Tibial nerve (tissue), 4 donors: ENCODE measurements around the gene CD83. TPM values are rescaled to one million over a fixed set of nuclear protein-coding genes. Genes with fewer than 3 reads are reported as not detected.
"Not testable (repeated sequence)": the region's sequence is repeated elsewhere in the genome, so short reads cannot be mapped to it uniquely, and the experiment has no call there.

Experiments used
- DNase-seq, 2 donors: peaks; one replicate each; pipeline ENCODE4 v3.0.0-alpha.2; 2019; ENCODE audit warnings: low spot score in 2 of 2
- H3K27ac ChIP-seq, 4 donors: fragments of 200-600 bp; sonication (generic) in 3 of 4; one replicate each; pipeline ENCODE4 v1.5.1; 2017 to 2019; ENCODE audit warnings: mild to moderate bottlenecking in 1 of 4
- H3K27me3 ChIP-seq, 2 donors: fragments of 200-600 bp; sonication (generic) in 1 of 2; one replicate each; pipeline versions ENCODE4 v1.5.1 to v1.6.0; 2017 to 2019
- H3K36me3 ChIP-seq, 3 donors: fragments of 200-600 bp; sonication (generic); one replicate each; pipeline ENCODE4 v1.5.1; 2018 to 2019
- H3K4me1 ChIP-seq, 4 donors: fragments of 200-600 bp; sonication (generic) in 3 of 4; one replicate each; pipeline ENCODE4 v1.5.1; 2017 to 2019
- H3K4me3 ChIP-seq, 4 donors: fragments of 200-600 bp; sonication (generic) in 3 of 4; one replicate each; pipeline ENCODE4 v1.5.1; 2017 to 2019; ENCODE audit warnings: mild to moderate bottlenecking in 1 of 4, moderate library complexity in 1 of 4
- H3K9me3 ChIP-seq, 4 donors: fragments of 200-600 bp; sonication (generic) in 3 of 4; one replicate each; pipeline ENCODE4 v1.5.1; 2017 to 2019
- EP300 ChIP-seq, 2 donors: sonication (generic); formaldehyde crosslinking; IDR thresholded peaks; one replicate each; pipeline ENCODE4 v1.6.1; 2017; ENCODE audit warnings: antibody characterized with exemption in 2 of 2, mild to moderate bottlenecking in 1 of 2
- POLR2A ChIP-seq, 2 donors: fragments of 450-650 bp; IDR thresholded peaks; one replicate each; pipeline ENCODE4 v1.6.1; 2017; ENCODE audit warnings: antibody characterized with exemption in 2 of 2, mild to moderate bottlenecking in 2 of 2, moderate library complexity in 2 of 2
- WGBS, 2 donors: methylation state at CpG; one replicate each; pipeline ENCODE4 v1.1.5; 2018; 5-methylcytosine and 5-hydroxymethylcytosine counted together
- total RNA-seq, 4 donors: library from RNA; depleted of rRNA; stranded (reverse); fragments of >200 nt; gene quantifications; one replicate each; pipeline ENCODE4 v1.1.0, GENCODE V29; 2016
- TF ChIP-seq, protein P1 (sequence below), 5 experiments: fragments of 200-600 bp in 3 of 5; fragments of 450-650 bp in 2 of 5; sonication (generic) in 3 of 5; IDR thresholded peaks; one replicate each; pipeline ENCODE4 v1.5.1; 2016 to 2019; ENCODE audit warnings: antibody characterized with exemption in 5 of 5, mild to moderate bottlenecking in 3 of 5, moderate library complexity in 2 of 5

The CD83 gene
- total RNA-seq, 4 donors from 2014 or later: 2.1 to 5.3 (median 3.7) TPM

DNA sequence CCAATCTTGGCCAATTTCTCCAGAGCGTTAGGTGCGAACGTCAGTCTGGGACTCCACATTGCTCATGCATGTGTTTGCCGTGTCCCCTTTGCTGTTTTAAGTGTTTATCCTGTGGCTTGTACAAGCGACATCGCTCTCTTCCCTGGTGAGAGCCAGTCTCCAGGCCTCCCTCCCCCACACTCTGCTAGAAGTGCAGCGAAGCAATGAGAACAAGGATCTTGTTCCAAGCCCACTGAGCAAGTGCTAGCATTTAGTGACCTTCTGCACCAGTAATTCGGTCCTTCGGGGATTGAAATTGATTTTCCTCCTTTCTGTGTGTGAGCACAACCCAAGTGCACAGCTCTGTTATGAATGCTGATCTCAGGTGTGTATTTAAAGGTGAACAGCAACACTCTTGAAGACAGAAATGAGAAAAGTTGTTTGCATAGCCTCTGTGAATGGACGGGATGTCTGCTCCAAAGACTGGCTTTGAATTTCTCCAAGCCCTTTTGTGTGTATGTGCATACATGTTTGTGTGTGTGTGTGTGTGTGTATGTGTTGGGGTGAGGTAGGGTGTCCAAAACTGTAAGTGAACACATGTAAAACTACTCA lies 29.0 kb downstream of the CD83 start:
- H3K4me3 ChIP-seq: no peak overlapping the region
- no peaks in the 10 kb centered on the region for H3K27me3 ChIP-seq
- H3K4me1 ChIP-seq: peaks cover 0 to 17% (median 0%) of the 10 kb centered on the region in 4 donors
- H3K36me3 ChIP-seq: no peaks in the 10 kb centered on the region
- DNase-seq: no peak
- no peak overlapping the region for H3K27ac ChIP-seq
- 72% methylated on average over 10 of the region's 10 CpGs for WGBS, 2 donors
- H3K9me3 ChIP-seq: no peaks in the 10 kb centered on the region
- TF ChIP-seq, protein P1, sequence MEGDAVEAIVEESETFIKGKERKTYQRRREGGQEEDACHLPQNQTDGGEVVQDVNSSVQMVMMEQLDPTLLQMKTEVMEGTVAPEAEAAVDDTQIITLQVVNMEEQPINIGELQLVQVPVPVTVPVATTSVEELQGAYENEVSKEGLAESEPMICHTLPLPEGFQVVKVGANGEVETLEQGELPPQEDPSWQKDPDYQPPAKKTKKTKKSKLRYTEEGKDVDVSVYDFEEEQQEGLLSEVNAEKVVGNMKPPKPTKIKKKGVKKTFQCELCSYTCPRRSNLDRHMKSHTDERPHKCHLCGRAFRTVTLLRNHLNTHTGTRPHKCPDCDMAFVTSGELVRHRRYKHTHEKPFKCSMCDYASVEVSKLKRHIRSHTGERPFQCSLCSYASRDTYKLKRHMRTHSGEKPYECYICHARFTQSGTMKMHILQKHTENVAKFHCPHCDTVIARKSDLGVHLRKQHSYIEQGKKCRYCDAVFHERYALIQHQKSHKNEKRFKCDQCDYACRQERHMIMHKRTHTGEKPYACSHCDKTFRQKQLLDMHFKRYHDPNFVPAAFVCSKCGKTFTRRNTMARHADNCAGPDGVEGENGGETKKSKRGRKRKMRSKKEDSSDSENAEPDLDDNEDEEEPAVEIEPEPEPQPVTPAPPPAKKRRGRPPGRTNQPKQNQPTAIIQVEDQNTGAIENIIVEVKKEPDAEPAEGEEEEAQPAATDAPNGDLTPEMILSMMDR (IDR thresholded peaks at IDR 0.05): no peak
- TF ChIP-seq POLR2A (IDR thresholded peaks at IDR 0.05) (no peak), EP300 (IDR thresholded peaks at IDR 0.05) (no peak)

DNA sequence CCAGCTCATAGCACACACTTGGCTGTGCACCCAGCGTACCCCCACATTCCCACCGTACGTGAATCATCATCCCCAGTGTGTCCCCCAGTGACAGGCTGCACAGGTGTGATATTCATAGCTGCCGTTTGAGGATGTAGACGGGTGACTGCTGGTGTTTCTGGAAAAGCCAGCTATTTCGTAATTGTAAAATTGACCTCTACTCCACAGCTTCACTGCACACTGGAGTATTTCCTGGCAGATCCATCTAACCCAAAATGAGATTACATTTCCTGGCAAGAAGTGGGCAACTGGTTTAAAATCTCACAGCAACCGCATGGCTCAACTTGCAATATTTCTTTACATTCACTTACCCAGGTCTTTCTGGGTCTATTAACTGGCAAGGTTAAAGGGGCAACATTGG lies 30.3 kb downstream of the CD83 start:
- 83 to 85% methylated on average over 7 of the region's 7 CpGs for WGBS, 2 donors
- H3K27me3 ChIP-seq: no peaks in the 10 kb centered on the region
- no peak for DNase-seq

DNA sequence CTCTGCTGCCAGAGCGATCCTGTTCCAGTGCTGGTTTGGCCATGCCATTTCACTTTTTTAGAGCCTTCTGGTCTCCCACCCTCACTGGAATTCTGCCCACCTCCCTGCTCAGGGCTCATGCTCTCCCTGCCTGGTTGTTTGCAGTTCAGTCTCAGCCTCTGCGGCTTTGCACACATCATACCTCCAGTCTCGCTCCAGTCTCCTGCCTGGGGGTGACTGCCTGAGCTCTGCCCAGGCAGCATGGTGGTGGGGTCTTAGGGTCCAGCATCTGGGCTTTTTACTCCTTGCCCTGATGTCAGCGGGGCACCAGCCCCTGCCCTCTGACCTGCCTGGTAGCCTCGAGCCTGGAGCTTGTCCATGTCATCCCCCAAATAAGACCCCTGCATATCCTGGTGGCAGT lies 30.9 kb downstream of the CD83 start:
- H3K27me3 ChIP-seq: no peaks in the 10 kb centered on the region
- no peak for DNase-seq
- H3K9me3 ChIP-seq: no peaks in the 10 kb centered on the region
- H3K27ac ChIP-seq: no peak overlapping the region
- H3K4me1 ChIP-seq: peaks cover 0 to 6% (median 0%) of the 10 kb centered on the region in 4 donors
- TF ChIP-seq EP300 (IDR thresholded peaks at IDR 0.05) (no peak), POLR2A (IDR thresholded peaks at IDR 0.05) (no peak)
- TF ChIP-seq, protein P1 (IDR thresholded peaks at IDR 0.05): no peak
- H3K4me3 ChIP-seq: no peak overlapping the region
- H3K36me3 ChIP-seq: no peaks in the 10 kb centered on the region
- WGBS, 2 donors: 85 to 86% methylated on average over 5 of the region's 5 CpGs

More for the DNA sequence above, 30.3 kb downstream of the CD83 start:
- Histone ChIP-seq H3K36me3 (no peaks in the 10 kb centered on the region), H3K4me3 (no peak overlapping the region), H3K27ac (no peak overlapping the region), H3K4me1 (peaks cover 0 to 6% (median 0%) of the 10 kb centered on the region in 4 donors), H3K9me3 (no peaks in the 10 kb centered on the region)
- TF ChIP-seq EP300 (IDR thresholded peaks at IDR 0.05) (no peak), POLR2A (IDR thresholded peaks at IDR 0.05) (no peak)
- TF ChIP-seq, protein P1 (IDR thresholded peaks at IDR 0.05): no peak

DNA sequence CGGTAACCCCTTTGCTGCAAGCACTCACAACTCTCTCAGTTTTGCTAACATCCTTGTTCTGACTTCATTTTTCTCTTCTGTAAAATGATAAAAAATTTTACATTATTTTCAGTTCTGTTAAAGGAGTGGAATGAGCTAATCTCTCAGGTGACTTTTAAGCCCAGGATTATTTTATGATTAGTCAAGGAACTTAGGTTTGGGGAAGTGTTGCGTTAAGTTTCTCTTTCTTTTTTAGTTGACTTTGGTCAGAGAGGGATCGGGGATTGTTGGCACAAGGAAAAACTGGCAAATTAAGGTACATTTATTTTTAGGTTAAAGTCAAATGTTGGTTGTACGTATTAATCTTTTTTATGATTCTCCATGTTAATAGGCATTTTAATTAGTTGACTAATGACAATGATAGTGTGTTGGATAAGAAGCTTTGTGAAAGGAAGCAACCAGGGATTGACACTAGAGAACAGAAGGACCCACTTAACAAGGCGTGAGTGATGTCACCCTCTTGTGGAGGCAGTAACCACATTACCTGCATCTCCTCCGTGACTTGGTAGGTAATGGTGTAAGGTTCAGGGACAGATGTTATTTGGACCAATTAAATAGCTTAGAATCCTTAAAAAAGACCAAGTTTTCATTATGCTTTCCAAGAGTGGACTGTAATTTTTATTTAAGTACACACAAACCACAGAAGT lies 31.6 kb downstream of the CD83 start:
- Histone ChIP-seq H3K9me3 (no peaks in the 10 kb centered on the region), H3K4me1 (peaks cover 0 to 6% (median 0%) of the 10 kb centered on the region in 4 donors), H3K27me3 (no peaks in the 10 kb centered on the region), H3K36me3 (no peaks in the 10 kb centered on the region), H3K27ac (no peak overlapping the region), H3K4me3 (no peak overlapping the region)
- no peak for DNase-seq
- TF ChIP-seq EP300 (IDR thresholded peaks at IDR 0.05) (no peak), POLR2A (IDR thresholded peaks at IDR 0.05) (no peak)
- TF ChIP-seq, protein P1 (IDR thresholded peaks at IDR 0.05): no peak
- WGBS, 2 donors: 73 to 74% methylated on average over 6 of the region's 6 CpGs

DNA sequence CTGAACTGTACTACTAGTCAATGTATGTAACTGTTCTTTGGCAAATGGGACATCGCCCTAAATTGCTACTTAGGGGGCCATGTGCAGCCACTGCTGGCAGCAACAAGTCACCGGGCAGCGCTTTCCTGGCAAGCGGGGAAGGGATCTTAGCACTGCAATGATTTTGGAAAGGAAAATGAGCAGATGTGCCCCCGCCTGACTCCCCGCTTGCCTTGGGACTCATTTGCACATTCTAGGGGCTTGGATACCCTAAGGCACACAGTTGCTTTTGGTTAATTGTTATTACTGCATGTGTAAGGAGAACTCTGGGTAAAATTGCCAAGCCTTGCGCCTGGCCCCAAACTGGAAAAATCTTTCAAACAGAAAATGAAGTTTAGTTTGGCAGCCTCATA lies 32.2 kb downstream of the CD83 start:
- DNase-seq: no peak
- H3K4me3 ChIP-seq: no peak overlapping the region
- TF ChIP-seq POLR2A (IDR thresholded peaks at IDR 0.05) (no peak), EP300 (IDR thresholded peaks at IDR 0.05) (no peak)
- TF ChIP-seq, protein P1 (IDR thresholded peaks at IDR 0.05): no peak
- no peak overlapping the region for H3K27ac ChIP-seq
- no peaks in the 10 kb centered on the region for H3K9me3 ChIP-seq
- H3K4me1 ChIP-seq: peaks cover 0 to 6% (median 0%) of the 10 kb centered on the region in 4 donors
- H3K36me3 ChIP-seq: no peaks in the 10 kb centered on the region
- WGBS, 2 donors: 84 to 87% methylated on average over 7 of the region's 7 CpGs
- no peaks in the 10 kb centered on the region for H3K27me3 ChIP-seq

DNA sequence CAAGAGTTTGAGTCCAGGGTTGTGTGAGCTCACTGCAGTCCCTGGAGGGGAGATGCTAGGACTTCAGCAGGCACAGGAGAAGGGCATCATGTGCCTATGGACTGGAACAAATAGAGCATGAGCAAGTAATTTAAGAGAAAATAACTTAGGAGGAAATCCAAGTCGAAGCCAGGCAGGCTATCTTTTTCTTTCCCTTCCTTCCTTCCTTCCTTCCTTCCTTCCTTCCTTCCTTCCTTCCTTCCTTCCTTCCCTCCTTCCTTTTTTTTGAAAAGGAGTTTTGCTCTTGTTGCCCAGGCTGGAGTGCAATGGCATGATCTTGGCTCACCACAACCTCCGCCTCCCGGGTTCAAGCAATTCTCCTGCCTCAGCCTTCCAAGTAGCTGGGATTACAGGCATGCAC lies 33.7 kb downstream of the CD83 start:
- H3K4me3 ChIP-seq, H3K9me3 ChIP-seq: not testable (repeated sequence)
- 95 to 98% methylated on average over 3 of the region's 3 CpGs for WGBS, 2 donors

More for the DNA sequence above, 33.7 kb downstream of the CD83 start:
- not testable (repeated sequence) for H3K27me3 ChIP-seq, H3K27ac ChIP-seq, H3K4me1 ChIP-seq, H3K36me3 ChIP-seq, DNase-seq
